A549 (cell line): ENCODE results near the gene CAP2. TPM values are rescaled to one million over a fixed set of nuclear protein-coding genes. Genes with fewer than 3 reads are reported as not detected.

ENCODE experiments used
- ATAC-seq, 2 experiments: fragments of 200-7000 bp in 1 of 2; fragments of >200 bp in 1 of 2; cut with Nextera tagmentation in 1 of 2; cut with Tn5 transposase in 1 of 2; 3 replicates each; pipeline versions ENCODE4 v1.8.0 to v1.9.1; 2018 to 2020; ENCODE audit warnings: mild to moderate bottlenecking in 1 of 2, moderate library complexity in 1 of 2
- CTCF ChIA-PET: fragments of 300-600 bp; sonication (Branson Sonifier 250); formaldehyde crosslinking; extraction: SDS; loops from one replicate; lab custom pipeline; 2021; ENCODE audit warnings: antibody characterized with exemption, inconsistent platforms; lab: Yijun Ruan, JAX
- POLR2A ChIA-PET: fragments of 350-600 bp; formaldehyde crosslinking; extraction: SDS; loops from one replicate; lab custom pipeline; 2021; ENCODE audit warnings: antibody characterized with exemption, inconsistent platforms; lab: Yijun Ruan, JAX
- DNase-seq, 2 experiments: peaks; one replicate each; pipeline versions ENCODE4 v3.0.0 to v3.0.0-alpha.2; 2011 to 2016; ENCODE audit warnings: low read depth in 1 of 2, low spot score in 1 of 2
- FAIRE-seq: peaks from 2 replicates; lab custom pipeline; 2011; peaks lifted over from hg19 to GRCh38; lab: Jason Lieb, UNC
- H3K27ac ChIP-seq, 2 experiments: fragments of >200 bp; sonication (Bioruptor Twin); formaldehyde crosslinking; 3 replicates each; pipeline ENCODE4 v1.5.1; 2016 to 2017
- H3K4me1 ChIP-seq: fragments of >200 bp; sonication (Bioruptor Twin); formaldehyde crosslinking; 3 replicates; pipeline ENCODE4 v1.6.1; 2016
- H3K4me2 ChIP-seq: fragments of >200 bp; sonication (Bioruptor Twin); formaldehyde crosslinking; 3 replicates; pipeline ENCODE4 v1.6.1; 2016
- H3K4me3 ChIP-seq: fragments of >200 bp; sonication (Bioruptor Twin); formaldehyde crosslinking; 3 replicates; pipeline ENCODE4 v1.5.1; 2016
- H3K9me3 ChIP-seq: fragments of >200 bp; sonication (Bioruptor Twin); formaldehyde crosslinking; 3 replicates; pipeline ENCODE4 v1.6.1; 2016
- BCL3 ChIP-seq: fragments of >200 bp; sonication (Bioruptor Twin); formaldehyde crosslinking; IDR thresholded peaks from 3 replicates; pipeline ENCODE4 v1.6.1; 2016
- CBX8 ChIP-seq: fragments of 200-600 bp; sonication (generic); IDR thresholded peaks from 2 replicates; pipeline ENCODE4 v1.6.1; 2016
- CHD4 ChIP-seq: fragments of 200-600 bp; sonication (generic); IDR thresholded peaks from 2 replicates; pipeline ENCODE4 v1.6.1; 2016; ENCODE audit warnings: antibody characterized with exemption, mild to moderate bottlenecking, borderline replicate concordance
- CTCF ChIP-seq: fragments of >200 bp; sonication (Bioruptor Twin); formaldehyde crosslinking; IDR thresholded peaks from 3 replicates; pipeline ENCODE4 v1.5.1; 2016
- EHF ChIP-seq: fragments of 250-450 bp; sonication (Bioruptor Pico); IDR thresholded peaks from 2 replicates; pipeline ENCODE4 v1.5.0; 2020; ENCODE audit warnings: mild to moderate bottlenecking
- ELK1 ChIP-seq: fragments of 150-350 bp; IDR thresholded peaks from 2 replicates; pipeline ENCODE4 v1.6.1; 2014; ENCODE audit warnings: low read depth, mild to moderate bottlenecking, low read length
- FOSB ChIP-seq: fragments of 250-450 bp; sonication (Bioruptor Pico); IDR thresholded peaks from 2 replicates; pipeline ENCODE4 v1.5.0; 2020; ENCODE audit warnings: mild to moderate bottlenecking, moderate library complexity
- FOSL2 ChIP-seq, 2 experiments: fragments of 450-650 bp in 1 of 2; fragments of >200 bp in 1 of 2; sonication (Bioruptor Twin) in 1 of 2; formaldehyde crosslinking; IDR thresholded peaks; 2 replicates each; pipeline versions ENCODE4 v1.5.0 to v1.6.1; 2016 to 2020; ENCODE audit warnings: mild to moderate bottlenecking in 1 of 2, moderate library complexity in 1 of 2
- GATA3 ChIP-seq: IDR thresholded peaks from 2 replicates; pipeline ENCODE4 v1.6.1; 2012; ENCODE audit warnings: borderline replicate concordance
- HDAC2 ChIP-seq: fragments of 200-600 bp; sonication (generic); IDR thresholded peaks from 2 replicates; pipeline ENCODE4 v1.6.1; 2016
- HES2 ChIP-seq: fragments of >200 bp; sonication (Bioruptor Twin); formaldehyde crosslinking; IDR thresholded peaks from 2 replicates; pipeline ENCODE4 v1.6.1; 2016
- HOXB13 ChIP-seq: fragments of 250-450 bp; sonication (Bioruptor Pico); IDR thresholded peaks from 2 replicates; pipeline ENCODE4 v1.5.0; 2020; ENCODE audit warnings: low read depth, mild to moderate bottlenecking, moderate library complexity
- HOXB5 ChIP-seq: fragments of 250-450 bp; sonication (Bioruptor Pico); IDR thresholded peaks from 2 replicates; pipeline ENCODE4 v1.5.0; 2020; ENCODE audit warnings: mild to moderate bottlenecking, moderate library complexity
- KDM1A ChIP-seq: fragments of 200-600 bp; sonication (generic); IDR thresholded peaks from 2 replicates; pipeline ENCODE4 v1.6.1; 2016; ENCODE audit warnings: low read depth, mild to moderate bottlenecking
- MAFK ChIP-seq: fragments of 450-650 bp; IDR thresholded peaks from 2 replicates; pipeline ENCODE4 v1.6.1; 2014; ENCODE audit not compliant: partially characterized antibody
- MAZ ChIP-seq: fragments of 150-350 bp; IDR thresholded peaks from 2 replicates; pipeline ENCODE4 v1.6.1; 2014; ENCODE audit warnings: antibody characterized with exemption, low read depth, low read length, borderline replicate concordance
- MYC ChIP-seq: IDR thresholded peaks from 2 replicates; pipeline ENCODE4 v1.6.1; 2012; ENCODE audit warnings: mild to moderate bottlenecking, inconsistent platforms, low read length, improper control_type of control experiment, borderline replicate concordance
- NFE2L2 ChIP-seq: fragments of 150-350 bp; conservative IDR thresholded peaks from 2 replicates; pipeline ENCODE4 v1.6.1; 2014; ENCODE audit warnings: low read length
- NPAS2 ChIP-seq: fragments of 250-450 bp; sonication (Bioruptor Pico); IDR thresholded peaks from 2 replicates; pipeline ENCODE4 v1.8.0; 2022; ENCODE audit warnings: mild to moderate bottlenecking, moderate library complexity, borderline replicate concordance
- PBX3 ChIP-seq: IDR thresholded peaks from 2 replicates; pipeline ENCODE4 v1.6.1; 2012
- RAD21 ChIP-seq, 2 experiments: fragments of >200 bp in 1 of 2; sonication (Bioruptor Twin) in 1 of 2; formaldehyde crosslinking in 1 of 2; IDR thresholded peaks in 1 of 2; conservative IDR thresholded peaks in 1 of 2; 2 replicates in 1 of 2; 3 replicates in 1 of 2; pipeline ENCODE4 v1.6.1; 2012 to 2018; ENCODE audit warnings: inconsistent platforms in 1 of 2
- RNF2 ChIP-seq: fragments of 200-600 bp; sonication (generic); IDR thresholded peaks from 2 replicates; pipeline ENCODE4 v1.6.1; 2016; ENCODE audit warnings: low read depth, mild to moderate bottlenecking, antibody characterized with exemption, moderate library complexity, borderline replicate concordance
- SMC3 ChIP-seq: fragments of >200 bp; sonication (Bioruptor Twin); formaldehyde crosslinking; IDR thresholded peaks from 3 replicates; pipeline ENCODE4 v1.6.1; 2018; ENCODE audit warnings: inconsistent platforms
- USF2 ChIP-seq: fragments of 450-650 bp; IDR thresholded peaks from 2 replicates; pipeline ENCODE4 v1.6.1; 2014; ENCODE audit warnings: antibody characterized with exemption
- ZC3H11A ChIP-seq: fragments of 450-650 bp; IDR thresholded peaks from 2 replicates; pipeline ENCODE4 v1.6.1; 2014; ENCODE audit warnings: antibody characterized with exemption, mild to moderate bottlenecking
- ZFP36 ChIP-seq: fragments of 450-650 bp; IDR thresholded peaks from 2 replicates; pipeline ENCODE4 v1.6.1; 2014; ENCODE audit warnings: borderline replicate concordance; ENCODE audit not compliant: partially characterized antibody
- ZSCAN20 ChIP-seq: fragments of 250-450 bp; sonication (Bioruptor Pico); IDR thresholded peaks from 2 replicates; pipeline ENCODE4 v1.8.0; 2022; ENCODE audit warnings: mild to moderate bottlenecking, moderate library complexity
- WGBS: methylation state at CpG from one replicate; pipeline ENCODE4 v1.1.6; 2017; ENCODE audit errors: missing lambda C conversion rate; 5-methylcytosine and 5-hydroxymethylcytosine counted together
- polyA plus RNA-seq, 4 experiments: library from polyadenylated mRNA; depleted of rRNA in 3 of 4; stranded (reverse); fragments of >200 nt; fragmentation: RNase III in 1 of 4; extraction: RNeasy Plus Mini Kit Qiagen cat#74134 plus additional on column Dnase treatment in 1 of 4; gene quantifications; 2 replicates in 3 of 4; 3 replicates in 1 of 4; pipeline ENCODE4 v1.2.3, GENCODE V29; 2011 to 2017

Gene CAP2
- polyA plus RNA-seq, 2 of the 4 experiments (the other 2 are of a cell fraction) = 27.2 to 43.3 TPM

GRCh38 chr6:17361013-17361412 is 32.4 kb upstream of the CAP2 start:
- no peak overlapping the region for H3K4me3 ChIP-seq
- POLR2A ChIA-PET = no interaction called here
- H3K4me1 ChIP-seq = peaks cover 16% of the 10 kb centered on the region
- no peak for DNase-seq
- peak overlapping the region; percentile 12; the same call in 2 of the 3 replicates for H3K4me2 ChIP-seq
- H3K9me3 ChIP-seq = peaks cover 5% of the 10 kb centered on the region
- CTCF ChIA-PET = no interaction called here
- FAIRE-seq = no peak
- whole genome bisulfite sequencing = 65% methylated on average over 3 of the region's 3 CpGs
- TF ChIP-seq HOXB13 (CRISPR knock-in tag) = no peak
- TF ChIP-seq PBX3 = no peak
- TF ChIP-seq RNF2 = no peak
- no peak for TF ChIP-seq ELK1
- TF ChIP-seq MYC = no peak
- no peak for TF ChIP-seq KDM1A
- TF ChIP-seq FOSL2 (IDR thresholded peaks at IDR 0.05) = no peak
- no peak for TF ChIP-seq FOSL2 (CRISPR knock-in tag; IDR thresholded peaks at IDR 0.05)
- TF ChIP-seq RAD21 (conservative IDR thresholded peaks at IDR 0.05 in 1 of 2, IDR thresholded peaks at IDR 0.05 in 1 of 2) = no peak
- peak overlapping the region in 1 of 2 experiments; percentile 52; a peak in 2 of 6 replicates for H3K27ac ChIP-seq
- no peak for ATAC-seq

GRCh38 chr6:17365961-17366360 is 27.4 kb upstream of the CAP2 start:
- no peak for ATAC-seq
- TF ChIP-seq MAFK (no peak), MAZ (no peak), RNF2 (no peak), FOSL2 (IDR thresholded peaks at IDR 0.05) (no peak), FOSL2 (CRISPR knock-in tag; IDR thresholded peaks at IDR 0.05) (no peak), SMC3 (no peak), HDAC2 (no peak), HOXB13 (CRISPR knock-in tag) (no peak), GATA3 (no peak), ZFP36 (no peak), NPAS2 (CRISPR knock-in tag) (no peak), BCL3 (no peak), HOXB5 (CRISPR knock-in tag) (no peak), EHF (CRISPR knock-in tag) (no peak), RAD21 (conservative IDR thresholded peaks at IDR 0.05 in 1 of 2, IDR thresholded peaks at IDR 0.05 in 1 of 2) (no peak), ZSCAN20 (CRISPR knock-in tag) (no peak)
- no peak overlapping the region for H3K27ac ChIP-seq
- ChIA-PET POLR2A (no interaction called here), CTCF (no interaction called here)
- DNase-seq = no peak
- H3K4me1 ChIP-seq = peaks cover 5% of the 10 kb centered on the region; the same call in 1 of the 3 replicates
- no peak for FAIRE-seq
- no peak overlapping the region for H3K4me2 ChIP-seq
- H3K9me3 ChIP-seq = peaks cover 6% of the 10 kb centered on the region; the same call in 2 of the 3 replicates
- no peak overlapping the region for H3K4me3 ChIP-seq

GRCh38 chr6:17367868-17368267 is 25.5 kb upstream of the CAP2 start:
- ChIA-PET POLR2A (no interaction called here), CTCF (no interaction called here)
- TF ChIP-seq CBX8 = no peak
- no peak for TF ChIP-seq MAZ
- TF ChIP-seq ZC3H11A = no peak
- TF ChIP-seq NPAS2 (CRISPR knock-in tag) = no peak
- TF ChIP-seq HDAC2 = no peak
- no peak for TF ChIP-seq CHD4
- TF ChIP-seq HES2 = no peak
- no peak for TF ChIP-seq FOSB (CRISPR knock-in tag)
- no peak for TF ChIP-seq CTCF
- TF ChIP-seq NFE2L2 = no peak
- no peak for TF ChIP-seq USF2
- DNase-seq (no peak), FAIRE-seq (no peak), ATAC-seq (no peak)
- 100% methylated on average over 1 of the region's 1 CpG for WGBS
- H3K4me1 ChIP-seq = no peaks in the 10 kb centered on the region
- no peak overlapping the region for H3K27ac ChIP-seq
- no peak overlapping the region for H3K4me2 ChIP-seq
- no peak overlapping the region for H3K4me3 ChIP-seq
- peaks cover 6% of the 10 kb centered on the region; the same call in 2 of the 3 replicates for H3K9me3 ChIP-seq
